Measurements from ENCODE around the gene ERCC1. TPM values are rescaled to one million over a fixed set of nuclear protein-coding genes. Genes with fewer than 3 reads are reported as not detected.

ERCC1 gene
- total RNA-seq, 2 experiments from 2014 or later: 68.0 to 71.9 TPM

- ChIA-PET POLR2A (no interaction called here), CTCF (interaction anchor here (0.6 to 6.0 kb wide), 9 partner anchors 9 to 1968 kb away, joined by 3 to 28 read pairs (median 4); partner anchors contain the start of gene ERCC2)
Observed at GRCh38 chr19:45402298-45403061, 21.2 kb downstream of the ERCC1 start.

GRCh38 chr19:45401815-45402214 lies 21.9 kb downstream of the ERCC1 start:
- CTCF ChIA-PET: interaction anchor here (0.6 to 6.0 kb wide), 8 partner anchors 8 to 366 kb away, joined by 3 to 28 read pairs (median 4); partner anchors contain the start of gene ERCC2
- POLR2A ChIA-PET: no interaction called here

GRCh38 chr19:45400192-45400591 lies 23.5 kb downstream of the ERCC1 start:
- POLR2A ChIA-PET: no interaction called here
- CTCF ChIA-PET: interaction anchor here (0.6 to 6.0 kb wide), 5 partner anchors 40 to 560 kb away, joined by 3 to 28 read pairs (median 3); no protein-coding TSS in a partner anchor

GRCh38 chr19:45395821-45396617 lies 27.7 kb downstream of the ERCC1 start:
- ChIA-PET POLR2A (interaction anchor here (0.6 kb wide), 1 partner anchor 242 kb away, joined by 3 read pairs; no protein-coding TSS in a partner anchor), CTCF (interaction anchor here (1.1 kb wide), 1 partner anchor 12 kb away, joined by 3 read pairs; no protein-coding TSS in a partner anchor)

DNA sequence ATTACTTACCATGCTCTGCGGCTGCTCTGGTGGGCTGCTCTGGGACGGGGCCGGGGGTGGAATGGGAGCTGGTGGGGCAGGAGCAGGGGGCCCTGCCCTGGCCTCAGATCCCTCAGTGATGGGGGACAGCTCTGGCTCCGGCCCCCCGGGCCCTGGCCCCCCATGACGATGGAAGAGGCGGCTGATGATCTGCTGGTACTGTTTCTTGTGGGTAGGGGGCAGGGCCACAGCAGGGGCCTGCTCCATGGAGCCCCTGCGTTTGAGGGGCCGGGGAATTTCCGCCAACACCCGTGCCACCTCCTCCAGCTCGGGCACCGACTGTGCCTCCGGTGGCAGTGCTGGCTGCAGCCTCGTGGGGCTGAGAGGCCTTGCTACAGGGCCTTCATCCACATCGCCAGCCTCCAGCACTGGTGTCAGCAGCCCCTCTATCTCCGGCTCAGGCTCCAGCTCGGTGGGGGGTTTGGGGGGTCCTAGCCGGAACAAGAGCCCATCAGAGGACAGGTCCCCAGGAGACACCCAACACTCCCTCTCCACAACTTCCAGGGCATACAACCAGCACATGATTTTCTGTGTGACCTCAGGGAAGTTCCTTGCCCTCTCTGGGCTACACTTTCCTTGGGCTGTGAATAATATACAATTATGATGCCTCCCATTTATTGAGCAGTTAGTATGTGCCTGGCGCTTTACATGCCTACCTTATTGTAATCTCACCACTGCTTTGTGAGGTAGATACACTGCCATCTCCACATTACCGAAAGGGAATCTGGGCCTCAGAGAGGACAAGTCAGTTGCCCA lies 31.6 kb downstream of the ERCC1 start:
- CTCF ChIA-PET: no interaction called here
- POLR2A ChIA-PET: no interaction called here

DNA sequence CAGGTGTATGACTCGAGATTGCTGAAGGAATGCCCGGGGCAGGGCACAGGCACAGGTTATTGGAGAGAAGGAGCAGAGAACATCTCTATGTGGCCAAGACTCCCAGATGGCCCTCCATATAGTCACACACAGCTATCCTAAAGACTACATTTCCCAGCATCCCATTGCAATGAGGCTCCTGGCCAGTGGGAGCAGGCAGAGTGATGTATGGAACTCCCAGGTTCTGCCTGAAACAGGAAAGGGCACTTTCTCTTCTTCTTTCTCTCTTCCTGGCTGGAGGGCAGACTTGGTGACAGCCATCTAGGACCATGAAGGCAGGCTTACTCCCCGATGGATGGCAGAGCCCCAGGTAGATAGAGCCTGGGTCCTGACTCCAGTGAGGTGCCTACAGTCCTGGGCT lies 32.4 kb downstream of the ERCC1 start:
- CTCF ChIA-PET: no interaction called here

GRCh38 chr19:45385392-45386221 lies 38.1 kb downstream of the ERCC1 start:
- ChIA-PET POLR2A (no interaction called here), CTCF (interaction anchor here (0.6 kb wide), 1 partner anchor 300 kb away, joined by 4 read pairs; no protein-coding TSS in a partner anchor)

More for the DNA sequence above, 32.4 kb downstream of the ERCC1 start:
- POLR2A ChIA-PET: no interaction called here

GRCh38 chr19:45382426-45382825 lies 41.3 kb downstream of the ERCC1 start:
- POLR2A ChIA-PET: no interaction called here
- CTCF ChIA-PET: no interaction called here

GRCh38 chr19:45380107-45380506 lies 43.6 kb downstream of the ERCC1 start:
- ChIA-PET POLR2A (no interaction called here), CTCF (interaction anchor here (1.2 kb wide), 1 partner anchor 105 kb away, joined by 3 read pairs; no protein-coding TSS in a partner anchor)

DNA sequence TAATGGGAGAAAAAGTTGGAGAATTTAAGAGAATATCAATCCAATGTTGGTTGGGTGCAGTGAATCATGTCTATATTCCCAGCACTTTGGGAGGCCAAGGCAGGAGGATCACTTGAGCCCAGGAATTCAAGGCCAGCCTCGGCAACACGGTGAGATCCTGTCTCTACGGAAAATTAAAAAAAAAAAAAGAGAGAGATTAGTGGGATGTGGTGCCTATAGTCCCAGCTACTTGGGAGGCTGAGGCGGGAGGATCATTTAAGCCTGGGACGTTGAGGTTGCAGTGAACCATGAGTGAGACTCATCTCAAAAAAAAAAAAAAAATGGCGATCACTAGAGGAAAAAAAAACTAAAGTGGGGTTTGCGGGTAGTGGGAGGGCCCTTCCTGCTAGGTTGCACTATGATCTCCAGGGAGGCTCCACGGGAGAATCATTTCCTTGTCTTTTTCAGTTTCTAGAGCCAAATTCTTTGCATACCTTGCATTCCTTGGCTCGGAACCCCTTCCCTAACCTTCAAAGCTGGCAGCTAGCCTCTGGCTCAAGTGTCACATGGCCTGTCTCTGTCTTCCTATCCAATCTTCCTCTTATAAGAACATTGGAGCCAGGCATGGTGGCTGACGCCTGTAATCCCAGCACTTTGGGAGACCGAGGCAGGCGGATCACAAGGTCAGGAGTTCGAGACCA lies 47.5 kb downstream of the ERCC1 start:
- CTCF ChIA-PET: interaction anchor here (1.1 kb wide), 1 partner anchor 63 kb away, joined by 3 read pairs; no protein-coding TSS in a partner anchor

GRCh38 chr19:45370410-45371204 lies 53.1 kb downstream of the ERCC1 start, which contains the start of gene ERCC2:
Gene ERCC2 (minus strand): TSS chr19:45370573. CDS start chr19:45370540, 33 bp downstream.
- POLR2A ChIA-PET: interaction anchor here (1.0 kb wide), 1 partner anchor 68 kb away, joined by 3 read pairs; no protein-coding TSS in a partner anchor
- CTCF ChIA-PET: interaction anchor here (3.1 kb wide), 1 partner anchor 32 kb away, joined by 9 read pairs; no protein-coding TSS in a partner anchor

More for the DNA sequence above, 47.5 kb downstream of the ERCC1 start:
- POLR2A ChIA-PET: no interaction called here

DNA sequence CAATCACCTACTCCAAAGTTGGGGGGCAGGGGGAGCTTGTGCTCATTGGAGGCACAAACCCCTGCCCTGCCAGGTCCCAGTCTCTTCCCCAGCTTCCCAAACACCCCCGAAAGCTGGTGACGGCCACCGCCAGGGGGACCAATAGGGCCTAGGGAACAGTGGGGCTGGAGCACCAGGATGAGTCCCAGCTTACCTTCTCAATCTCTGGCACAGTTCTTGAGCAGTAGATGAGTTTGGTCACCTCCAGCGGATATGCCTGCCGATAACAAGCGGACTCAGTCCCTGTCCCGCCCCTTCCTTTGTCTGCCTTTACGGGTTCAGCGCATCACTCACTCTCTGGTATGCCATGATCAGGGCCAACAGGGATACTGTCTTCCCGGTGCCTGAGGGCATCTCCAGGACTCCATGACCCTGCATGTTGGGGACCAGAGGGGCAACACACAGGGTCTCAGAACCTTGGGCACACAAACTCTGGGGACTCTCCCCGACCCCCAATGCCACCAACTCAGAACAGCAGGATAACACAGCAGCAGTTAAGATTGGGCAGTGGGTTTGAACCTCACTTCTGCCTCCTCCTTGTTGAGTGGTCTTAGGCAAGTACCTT lies 54.9 kb downstream of the ERCC1 start:
- CTCF ChIA-PET: interaction anchor here (0.8 to 3.1 kb wide), 3 partner anchors 30 to 110 kb away, joined by 3 to 9 read pairs (median 4); no protein-coding TSS in a partner anchor
- POLR2A ChIA-PET: no interaction called here

DNA sequence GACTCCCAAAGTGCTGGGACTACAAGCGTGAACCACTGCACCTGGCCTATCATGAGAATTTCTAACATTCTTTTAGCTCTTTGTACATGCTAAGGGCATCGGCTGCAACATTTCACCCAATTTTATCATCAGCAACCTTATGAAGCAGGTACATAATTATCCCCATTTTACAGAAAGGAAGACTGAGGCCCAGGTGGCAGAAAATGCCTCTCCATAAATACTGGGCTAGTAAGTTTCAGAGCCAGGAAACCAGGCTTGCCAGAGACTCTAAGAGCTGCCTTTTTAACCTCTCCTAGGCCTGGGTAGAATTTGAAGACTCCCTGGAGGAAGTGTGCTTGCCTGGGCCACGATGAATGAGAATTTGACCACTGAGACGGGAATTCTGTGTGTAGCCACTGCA lies 55.6 kb downstream of the ERCC1 start:
- CTCF ChIA-PET: interaction anchor here (0.8 to 1.4 kb wide), 2 partner anchors 29 to 110 kb away, joined by 3 to 4 read pairs; no protein-coding TSS in a partner anchor
- POLR2A ChIA-PET: no interaction called here

DNA sequence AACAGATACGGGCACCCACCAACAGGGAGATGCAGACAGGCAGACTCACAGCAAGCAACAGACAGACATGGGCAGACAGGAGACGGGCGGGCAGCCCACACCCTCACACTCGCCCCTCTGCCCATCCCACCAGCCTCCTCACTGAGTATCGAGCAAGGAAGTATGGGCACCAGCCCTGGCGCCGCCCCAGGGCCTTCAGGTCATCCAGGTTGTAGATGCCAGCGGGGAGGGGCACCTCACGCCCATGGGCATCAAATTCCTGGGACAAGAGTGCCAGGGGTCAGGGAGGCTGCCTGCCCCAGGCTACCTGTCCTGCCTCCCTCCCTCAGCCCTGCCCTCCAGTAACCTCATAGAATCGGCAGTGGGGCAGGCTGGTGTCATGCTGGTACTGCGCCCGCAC lies 59.0 kb downstream of the ERCC1 start:
- ChIA-PET CTCF (no interaction called here), POLR2A (no interaction called here)

GRCh38 chr19:45363861-45364459 lies 59.8 kb downstream of the ERCC1 start:
- POLR2A ChIA-PET: no interaction called here
- CTCF ChIA-PET: interaction anchor here (0.6 kb wide), 1 partner anchor 122 kb away, joined by 3 read pairs; no protein-coding TSS in a partner anchor

- POLR2A ChIA-PET: no interaction called here
Observed at GRCh38 chr19:45362291-45362690, 61.4 kb downstream of the ERCC1 start.

More at GRCh38 chr19:45362291-45362690, 61.4 kb downstream of the ERCC1 start:
- CTCF ChIA-PET: no interaction called here

All from activated CD8-positive, alpha-beta memory T cell treated with anti-CD3 and anti-CD28 coated beads for 36 hours (primary cell).